Limb (tissue), 2 donors: ENCODE data around the gene PTH2R.
A peak's percentile ranks its signal among the peaks of the same experiment; 100 is the strongest.
"Not testable (repeated sequence)": the region's sequence is repeated elsewhere in the genome, so short reads cannot be mapped to it uniquely, and the experiment has no call there.

Experiments
- DNase-seq, 2 donors: peaks; one replicate each; pipeline ENCODE4 v3.0.0-alpha.2; 2016; ENCODE audit errors: extremely low spot score in 2 of 2

The PTH2R gene

GRCh38 chr2:208389940-208390339 is 16.7 kb upstream of the PTH2R start:
- no peak for DNase-seq

DNA sequence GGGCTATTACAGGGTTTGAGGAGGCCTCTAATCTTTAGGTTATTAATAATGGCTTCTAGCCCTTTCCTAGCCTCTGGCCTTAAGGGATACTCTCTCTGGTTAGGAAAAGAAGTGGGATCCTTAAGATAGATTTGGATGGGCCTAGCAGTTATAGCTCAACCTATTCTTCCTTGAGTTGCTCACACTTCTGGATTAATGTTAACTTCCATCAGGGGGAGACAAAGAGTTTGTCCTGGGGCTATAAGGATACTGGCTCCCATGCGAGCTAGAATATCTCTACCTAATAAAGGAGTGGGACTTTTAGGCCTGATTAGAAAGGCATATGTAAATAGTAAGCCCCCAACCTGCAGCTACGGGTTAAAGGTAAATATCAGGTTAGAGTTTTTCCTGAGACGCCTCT is 14.3 kb upstream of the PTH2R start:
- no peak for DNase-seq

- not testable (repeated sequence) for DNase-seq
Observed at GRCh38 chr2:208396796-208397195, 9.8 kb upstream of the PTH2R start.

DNA sequence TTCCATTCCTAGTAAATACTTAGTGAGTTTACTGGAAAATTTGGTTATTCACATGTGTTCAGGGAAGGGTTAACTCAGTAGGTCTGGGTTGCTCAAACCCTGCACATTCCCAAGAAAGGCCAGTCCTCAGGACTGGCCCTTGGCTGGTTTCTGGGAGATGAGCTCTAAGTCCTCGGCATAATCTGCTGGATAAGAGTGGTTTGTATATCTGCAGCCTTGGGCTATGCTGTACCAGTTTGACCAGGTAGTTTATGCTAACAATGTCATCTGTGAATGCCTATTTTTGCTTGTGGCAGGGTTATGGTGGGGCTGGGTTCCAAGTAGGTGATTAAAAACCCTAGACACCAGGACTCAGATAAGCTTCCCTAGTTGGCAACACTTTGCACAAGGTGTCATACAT is 7.4 kb upstream of the PTH2R start:
- no peak for DNase-seq

DNA sequence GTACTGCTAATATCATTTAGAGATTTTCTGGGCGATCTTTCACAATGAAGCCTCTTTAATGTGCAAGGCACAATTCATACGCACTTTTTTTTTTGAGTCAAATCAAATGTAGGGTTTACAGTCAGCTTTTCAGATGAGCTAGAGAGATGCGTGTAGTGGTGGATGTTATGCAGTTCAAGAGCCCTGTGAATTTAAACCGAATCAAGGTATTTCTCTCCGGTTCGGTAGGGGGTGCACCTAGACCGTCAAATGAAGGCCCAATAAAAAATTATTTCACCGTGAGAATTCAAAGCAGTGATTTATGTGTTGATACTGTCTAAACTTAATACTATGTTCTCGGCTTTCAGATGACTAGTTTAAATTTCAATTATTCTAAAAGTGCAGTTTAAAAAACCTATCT is 1.1 kb downstream of the PTH2R start:
- DNase-seq, result peak; percentile 50 to 65

DNA sequence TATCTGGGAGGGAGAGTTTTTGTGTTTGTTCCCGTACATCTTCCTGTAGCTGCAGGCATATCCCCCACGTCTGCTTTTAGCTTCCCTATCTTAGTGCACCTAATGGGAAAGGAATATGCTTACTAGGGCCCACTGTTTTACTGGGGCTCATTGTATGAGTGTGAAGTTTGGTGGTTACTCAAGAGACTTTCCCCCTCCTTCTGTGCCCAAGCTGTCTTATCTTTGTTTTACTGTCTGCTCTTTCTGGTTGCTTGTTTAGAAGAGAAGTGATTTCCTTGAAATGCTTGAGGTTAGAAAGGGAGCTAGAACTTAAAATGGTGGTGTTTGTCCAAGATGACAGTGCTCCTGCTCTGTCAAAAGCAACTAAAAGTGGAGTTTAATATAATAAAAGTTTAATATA is 7.3 kb downstream of the PTH2R start:
- no peak for DNase-seq

- no peak for DNase-seq
Observed at GRCh38 chr2:208415255-208415654, 8.7 kb downstream of the PTH2R start.

DNA sequence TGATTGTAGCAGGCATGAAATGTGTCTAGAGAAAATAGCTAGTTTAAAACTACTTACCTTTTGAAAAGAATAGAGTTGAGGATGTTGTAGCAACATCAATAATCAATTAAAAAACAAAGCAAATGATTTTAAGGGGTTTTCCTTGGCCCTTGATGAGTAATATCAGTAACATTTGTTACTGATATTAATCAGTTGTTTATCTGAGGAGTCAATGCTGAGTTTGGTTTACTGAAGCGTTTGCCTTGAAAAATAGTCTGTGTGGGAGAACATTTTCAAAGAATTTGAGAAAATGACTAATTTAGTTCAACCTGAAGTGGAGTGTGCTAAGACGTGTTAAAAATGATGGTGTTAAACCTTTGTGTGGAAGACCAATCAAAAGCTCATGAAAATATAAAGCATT is 9.3 kb downstream of the PTH2R start:
- DNase-seq, result no peak

GRCh38 chr2:208426412-208427045 is 19.9 kb downstream of the PTH2R start:
- no peak for DNase-seq

- no peak for DNase-seq
Observed at GRCh38 chr2:208437755-208438154, 31.2 kb downstream of the PTH2R start.

DNA sequence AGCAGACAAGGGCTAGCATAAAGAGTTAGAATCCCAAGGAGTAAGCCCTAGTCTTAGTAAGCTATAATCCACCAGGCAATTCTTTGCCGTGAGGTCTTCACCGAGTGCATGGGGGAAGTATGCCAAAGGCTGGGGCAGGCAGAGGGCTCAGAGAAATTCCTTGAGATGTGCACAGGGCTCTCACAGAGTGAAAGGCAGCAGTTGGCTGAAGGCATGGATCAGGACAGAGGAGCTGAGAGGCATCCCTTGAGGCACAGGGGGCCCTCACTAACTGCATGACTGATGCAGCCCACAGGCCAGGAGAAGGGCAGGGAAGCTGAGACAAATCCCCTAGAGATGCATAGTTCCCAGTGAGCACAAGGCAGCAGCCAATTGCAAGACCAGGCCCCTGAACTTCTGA is 34.1 kb downstream of the PTH2R start:
- no peak for DNase-seq

- no peak for DNase-seq
Observed at GRCh38 chr2:208441951-208442350, 35.4 kb downstream of the PTH2R start.

DNA sequence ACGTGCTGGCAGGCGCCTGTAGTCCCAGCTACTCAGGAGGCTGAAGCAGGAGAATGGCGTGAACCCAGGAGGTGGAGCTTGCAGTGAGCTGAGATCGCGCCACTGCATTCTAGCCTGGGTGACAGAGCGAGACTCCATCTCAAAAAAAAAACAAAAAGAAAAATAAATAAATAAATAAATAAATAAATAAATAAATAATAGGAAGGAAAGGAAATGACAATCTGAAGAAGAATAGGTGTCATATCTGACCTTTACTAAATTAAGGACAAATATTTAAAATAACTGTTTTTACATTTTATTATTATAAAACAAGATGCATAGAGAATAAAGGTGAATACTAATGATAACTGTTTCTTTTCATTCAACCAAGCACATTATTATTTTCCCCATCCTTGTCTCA is 40.9 kb downstream of the PTH2R start:
- not testable (repeated sequence) for DNase-seq

DNA sequence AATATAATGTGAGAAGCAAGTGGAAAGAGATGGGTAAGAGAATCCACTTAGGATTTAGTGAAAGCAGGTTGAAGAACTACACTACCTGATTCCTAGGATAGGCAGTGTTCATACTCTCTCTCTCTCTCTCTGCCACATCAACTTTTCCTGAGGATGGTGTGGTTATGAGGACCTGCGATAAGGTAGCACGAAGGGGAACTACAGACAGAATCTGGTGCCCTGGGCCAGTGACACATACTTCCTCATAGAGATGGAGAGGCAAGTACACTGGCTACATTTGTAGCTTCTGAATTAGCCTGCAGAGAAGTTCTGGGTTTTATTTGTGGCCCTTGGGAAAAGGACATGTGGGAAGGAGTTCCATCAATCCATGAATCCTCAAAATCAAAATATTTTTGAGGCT is 44.5 kb downstream of the PTH2R start:
- DNase-seq, result no peak

GRCh38 chr2:208454861-208455260 is 48.3 kb downstream of the PTH2R start:
- DNase-seq, result no peak

DNA sequence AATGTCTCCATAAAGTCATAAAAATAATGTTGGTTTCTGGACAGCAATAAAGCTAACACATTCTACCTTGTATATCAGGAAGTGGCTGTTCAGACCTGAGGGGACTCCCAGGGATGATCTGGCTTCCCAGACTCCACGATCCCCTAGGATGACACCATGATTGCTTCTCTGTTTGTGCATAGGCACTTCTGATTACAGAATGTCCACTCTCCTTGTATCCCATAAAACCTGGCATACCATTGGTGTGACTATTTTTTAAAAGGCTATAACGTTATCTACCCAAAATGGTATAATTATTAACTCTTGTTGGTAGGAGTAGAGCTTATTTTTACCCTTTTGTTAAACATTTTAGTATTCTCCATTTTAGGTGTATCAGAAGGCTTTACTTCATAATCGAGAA is 57.1 kb downstream of the PTH2R start:
- no peak for DNase-seq

DNA sequence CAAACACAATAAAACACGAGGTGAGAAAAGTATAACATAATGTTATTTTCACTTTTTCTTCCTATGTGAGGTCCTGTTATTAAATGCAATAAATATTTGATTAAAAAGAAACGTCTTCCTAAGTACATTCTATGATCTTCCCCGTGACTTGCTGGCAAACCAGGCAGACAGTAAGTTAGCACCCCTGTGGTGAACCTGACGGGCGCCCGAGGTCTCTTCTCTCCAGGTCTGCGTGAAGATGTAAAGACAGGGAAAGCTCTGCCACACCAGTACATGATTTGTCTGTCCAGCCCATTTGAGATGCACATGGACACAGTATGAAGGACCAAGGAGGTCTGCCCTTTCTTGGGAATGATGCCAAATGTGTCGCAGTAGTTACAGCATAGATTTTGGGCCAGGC is 57.6 kb downstream of the PTH2R start:
- no peak for DNase-seq

DNA sequence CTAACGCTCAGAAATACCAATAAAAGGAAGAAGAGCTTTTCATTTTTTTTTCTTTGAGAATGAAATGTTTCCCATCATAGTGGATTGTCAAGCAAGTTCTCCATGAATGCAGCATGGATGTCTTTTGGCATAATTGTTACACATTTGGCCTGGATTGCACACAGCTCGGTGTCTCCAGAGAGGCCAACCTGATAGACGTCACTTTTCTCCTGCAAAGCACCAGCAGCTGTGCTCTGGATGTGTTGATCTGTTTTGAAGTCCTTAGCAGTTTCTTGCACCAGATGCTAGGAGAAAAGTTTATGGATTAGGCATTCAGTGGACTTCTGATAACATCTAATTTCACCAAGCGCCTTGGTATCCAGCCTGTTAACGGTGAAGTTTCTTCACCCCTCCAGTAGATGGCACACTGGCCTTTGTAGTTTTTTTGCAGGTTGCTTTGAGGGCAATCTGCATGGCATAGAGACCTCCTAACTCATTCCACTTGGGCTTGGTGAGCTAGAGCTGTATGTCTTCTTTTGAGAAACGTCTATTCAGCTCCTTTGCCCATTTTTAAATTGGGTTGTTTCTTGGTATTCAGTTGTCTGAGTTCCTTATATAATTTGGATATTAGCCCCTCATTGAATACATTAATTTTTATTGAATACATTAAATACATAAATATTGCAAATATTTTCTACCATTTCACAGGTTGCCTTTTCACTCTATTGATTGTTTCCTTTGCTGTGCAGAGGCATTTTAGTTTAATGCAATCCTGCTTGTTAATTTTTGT is 59.7 kb downstream of the PTH2R start:
- DNase-seq, result no peak

- DNase-seq, result no peak
Observed at GRCh38 chr2:208466920-208467298, 60.3 kb downstream of the PTH2R start.

DNA sequence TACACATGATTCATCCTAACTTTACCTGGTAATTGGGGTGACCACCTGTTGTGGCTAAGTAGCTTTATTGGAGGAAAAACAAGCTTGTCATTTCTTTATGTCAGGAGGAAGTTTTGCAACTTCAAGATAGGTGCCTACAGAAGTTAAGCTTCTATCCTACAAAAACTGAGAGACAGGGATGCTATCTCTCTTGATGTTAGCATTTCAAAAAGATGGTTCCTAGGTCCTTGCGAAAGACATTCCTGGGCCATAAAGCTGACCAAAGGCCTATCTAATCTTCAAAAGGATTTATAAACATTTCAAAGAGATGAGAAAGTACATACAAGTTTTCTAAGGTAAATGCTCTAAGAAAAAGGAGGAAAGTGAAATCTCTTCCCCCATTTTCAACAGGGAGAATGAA is 61.0 kb downstream of the PTH2R start:
- DNase-seq, result no peak

- DNase-seq, result no peak
Observed at GRCh38 chr2:208477741-208478140, 71.1 kb downstream of the PTH2R start.

DNA sequence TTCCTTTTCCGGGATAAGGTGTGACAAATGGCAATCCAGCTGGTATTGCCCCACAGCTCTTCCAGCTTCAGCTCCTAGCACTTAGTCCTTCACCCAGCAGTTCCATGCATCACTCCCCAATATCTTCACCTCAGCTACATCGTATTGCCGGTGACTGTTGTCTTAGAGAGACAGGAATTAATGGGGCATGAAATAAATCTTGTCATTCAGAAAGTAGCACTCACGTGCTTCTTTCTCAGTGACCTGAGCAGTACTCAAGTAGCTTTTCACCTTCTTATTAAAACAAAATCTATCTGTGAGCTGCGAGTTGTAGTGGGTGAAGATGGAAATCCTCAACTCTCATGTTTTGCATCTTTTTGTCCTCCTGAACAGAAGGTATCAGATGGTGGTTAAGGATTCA is 72.8 kb downstream of the PTH2R start:
- DNase-seq, result no peak

GRCh38 chr2:208481945-208482344 is 75.4 kb downstream of the PTH2R start:
- DNase-seq, result not testable (repeated sequence)
